Measurements from ENCODE around the gene TEX261.
A peak's percentile ranks its signal among the peaks of the same experiment; 100 is the strongest.
"Not testable (repeated sequence)": the region's sequence is repeated elsewhere in the genome, so short reads cannot be mapped to it uniquely, and the experiment has no call there.

Gene TEX261

DNA sequence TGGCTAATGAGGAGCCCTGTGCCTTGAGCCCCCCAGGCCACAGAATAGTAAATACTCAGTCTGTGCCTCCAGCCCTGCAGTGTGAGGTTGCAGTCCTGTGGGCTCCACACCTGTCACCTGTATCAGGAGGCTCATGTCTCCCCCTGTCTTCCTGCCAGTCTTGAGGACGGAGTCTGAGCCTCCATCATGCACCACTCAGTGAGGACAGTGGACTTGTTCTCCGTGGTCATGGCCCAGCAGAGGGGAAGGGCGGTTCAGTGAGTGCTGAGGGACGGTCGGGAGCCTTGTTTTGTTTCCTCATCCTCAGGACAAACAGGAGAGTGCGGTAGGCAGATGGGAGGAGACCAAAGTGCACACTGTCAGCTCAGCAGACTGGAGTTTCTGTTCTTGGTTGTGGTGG lies 17.1 kb upstream of the TEX261 start:
- DNase-seq; H2BK15ac ChIP-seq (ENCODE audit: low read depth, poor library complexity, severe bottlenecking); H2AFZ ChIP-seq (ENCODE audit: low read depth, low read length); H2BK120ac ChIP-seq (ENCODE audit: low read depth, low read length); H4K8ac ChIP-seq (ENCODE audit: low read length); H3K14ac ChIP-seq (ENCODE audit: low read length in 2 of 2); H3K4me3 ChIP-seq (ENCODE audit: insufficient read depth in 1 of 2, low read depth in 1 of 2, low read length in 2 of 2); H3K4me1 ChIP-seq (ENCODE audit: control insufficient read depth, insufficient read depth, low read depth, low read length); H2BK12ac ChIP-seq (ENCODE audit: low read length in 2 of 2); H2AK5ac ChIP-seq (ENCODE audit: low read length, severe bottlenecking); H4K91ac ChIP-seq (ENCODE audit: low read length); H3K36me3 ChIP-seq (ENCODE audit: control insufficient read depth in 1 of 2, insufficient read depth in 2 of 2, low read depth in 1 of 2, low read length in 2 of 2); H3K23ac ChIP-seq (ENCODE audit: low read length in 2 of 2); H3K4me2 ChIP-seq (ENCODE audit: low read length, poor library complexity, severe bottlenecking); H3K9me3 ChIP-seq (ENCODE audit: control insufficient read depth, low read length); H3K79me1 ChIP-seq (replicated peaks; ENCODE audit: low read length, poor library complexity, severe bottlenecking); H2BK5ac ChIP-seq (ENCODE audit: low read depth, low read length, poor library complexity, severe bottlenecking); H3K27ac ChIP-seq (ENCODE audit: low read length, poor library complexity, severe bottlenecking); H3K4ac ChIP-seq (ENCODE audit: low read depth in 1 of 2, low read length in 2 of 2); H3K18ac ChIP-seq (ENCODE audit: low read depth in 1 of 2, low read length in 2 of 2); H3K9ac ChIP-seq (ENCODE audit: low read length): not testable (repeated sequence)
- 32% methylated on average over 6 of the region's 6 CpGs for WGBS
- peaks cover 5 to 19% of the 10 kb centered on the region in 2 experiments for H3K27me3 ChIP-seq (ENCODE audit: control insufficient read depth in 1 of 2, insufficient read depth in 1 of 2, low read length in 2 of 2)

- no peak overlapping the region for H3K18ac ChIP-seq (ENCODE audit: low read depth in 1 of 2, low read length in 2 of 2)
- no peak overlapping the region for H3K4me3 ChIP-seq (ENCODE audit: insufficient read depth in 1 of 2, low read depth in 1 of 2, low read length in 2 of 2)
- H3K4me1 ChIP-seq (ENCODE audit: control insufficient read depth, insufficient read depth, low read depth, low read length): peaks cover 1% of the 10 kb centered on the region
- 95% methylated on average over 13 of the region's 13 CpGs for WGBS
- H2BK5ac ChIP-seq (ENCODE audit: low read depth, low read length, poor library complexity, severe bottlenecking): no peak overlapping the region
- no peaks in the 10 kb centered on the region for H3K36me3 ChIP-seq (ENCODE audit: control insufficient read depth in 1 of 2, insufficient read depth in 2 of 2, low read depth in 1 of 2, low read length in 2 of 2)
- no peak overlapping the region for H3K4me2 ChIP-seq (ENCODE audit: low read length, poor library complexity, severe bottlenecking)
- H3K14ac ChIP-seq (ENCODE audit: low read length in 2 of 2): no peak overlapping the region
- H3K4ac ChIP-seq (ENCODE audit: low read depth in 1 of 2, low read length in 2 of 2): no peak overlapping the region
- no peak overlapping the region for H4K91ac ChIP-seq (ENCODE audit: low read length)
- peaks cover 10 to 38% of the 10 kb centered on the region in 2 experiments for H3K27me3 ChIP-seq (ENCODE audit: control insufficient read depth in 1 of 2, insufficient read depth in 1 of 2, low read length in 2 of 2)
- H3K79me1 ChIP-seq (replicated peaks; ENCODE audit: low read length, poor library complexity, severe bottlenecking): no peaks in the 10 kb centered on the region
- H3K9ac ChIP-seq (ENCODE audit: low read length): no peak overlapping the region
- H3K23ac ChIP-seq (ENCODE audit: low read length in 2 of 2): no peak overlapping the region
- no peak overlapping the region for H2BK120ac ChIP-seq (ENCODE audit: low read depth, low read length)
- H4K8ac ChIP-seq (ENCODE audit: low read length): no peak overlapping the region
- no peak overlapping the region for H2BK12ac ChIP-seq (ENCODE audit: low read length in 2 of 2)
- H3K27ac ChIP-seq (ENCODE audit: low read length, poor library complexity, severe bottlenecking): no peak overlapping the region
- H2AK5ac ChIP-seq (ENCODE audit: low read length, severe bottlenecking): no peak overlapping the region
- no peaks in the 10 kb centered on the region for H3K9me3 ChIP-seq (ENCODE audit: control insufficient read depth, low read length)
- no peak overlapping the region for H2AFZ ChIP-seq (ENCODE audit: low read depth, low read length)
- H2BK15ac ChIP-seq (ENCODE audit: low read depth, poor library complexity, severe bottlenecking): no peak overlapping the region
- DNase-seq: no peak
Observed at GRCh38 chr2:71008342-71008741, 13.7 kb upstream of the TEX261 start.

GRCh38 chr2:71006955-71007799 lies 12.5 kb upstream of the TEX261 start:
- no peak for DNase-seq
- H3K4me3 ChIP-seq (ENCODE audit: insufficient read depth in 1 of 2, low read depth in 1 of 2, low read length in 2 of 2): no peak overlapping the region
- no peak overlapping the region for H4K91ac ChIP-seq (ENCODE audit: low read length)
- no peak overlapping the region for H2AK5ac ChIP-seq (ENCODE audit: low read length, severe bottlenecking)
- no peak overlapping the region for H3K14ac ChIP-seq (ENCODE audit: low read length in 2 of 2)
- H3K27ac ChIP-seq (ENCODE audit: low read length, poor library complexity, severe bottlenecking): no peak overlapping the region
- peaks cover 1% of the 10 kb centered on the region for H3K4me1 ChIP-seq (ENCODE audit: control insufficient read depth, insufficient read depth, low read depth, low read length)
- WGBS: 65% methylated on average over 5 of the region's 5 CpGs
- H3K23ac ChIP-seq (ENCODE audit: low read length in 2 of 2): no peak overlapping the region
- H3K4ac ChIP-seq (ENCODE audit: low read depth in 1 of 2, low read length in 2 of 2): no peak overlapping the region
- H2BK120ac ChIP-seq (ENCODE audit: low read depth, low read length): no peak overlapping the region
- H3K36me3 ChIP-seq (ENCODE audit: control insufficient read depth in 1 of 2, insufficient read depth in 2 of 2, low read depth in 1 of 2, low read length in 2 of 2): no peaks in the 10 kb centered on the region
- H3K9me3 ChIP-seq (ENCODE audit: control insufficient read depth, low read length): no peaks in the 10 kb centered on the region
- peak overlapping the region; percentile 9 for H4K8ac ChIP-seq (ENCODE audit: low read length)
- no peak overlapping the region for H3K9ac ChIP-seq (ENCODE audit: low read length)
- H3K4me2 ChIP-seq (ENCODE audit: low read length, poor library complexity, severe bottlenecking): no peak overlapping the region
- H2BK12ac ChIP-seq (ENCODE audit: low read length in 2 of 2): no peak overlapping the region
- H3K79me1 ChIP-seq (replicated peaks; ENCODE audit: low read length, poor library complexity, severe bottlenecking): no peaks in the 10 kb centered on the region
- H2AFZ ChIP-seq (ENCODE audit: low read depth, low read length): no peak overlapping the region
- peak overlapping the region in 1 of 2 experiments; percentile 2 for H3K18ac ChIP-seq (ENCODE audit: low read depth in 1 of 2, low read length in 2 of 2)
- no peak overlapping the region for H2BK15ac ChIP-seq (ENCODE audit: low read depth, poor library complexity, severe bottlenecking)
- no peak overlapping the region for H2BK5ac ChIP-seq (ENCODE audit: low read depth, low read length, poor library complexity, severe bottlenecking)
- H3K27me3 ChIP-seq (ENCODE audit: control insufficient read depth in 1 of 2, insufficient read depth in 1 of 2, low read length in 2 of 2): peaks cover 15 to 38% of the 10 kb centered on the region in 2 experiments

- H3K4me1 ChIP-seq (ENCODE audit: control insufficient read depth, insufficient read depth, low read depth, low read length): peaks cover 2% of the 10 kb centered on the region
- H3K4ac ChIP-seq (ENCODE audit: low read depth in 1 of 2, low read length in 2 of 2): no peak overlapping the region
- WGBS: 100% methylated on average over 1 of the region's 2 CpGs
- peaks cover 20 to 30% of the 10 kb centered on the region in 2 experiments for H3K27me3 ChIP-seq (ENCODE audit: control insufficient read depth in 1 of 2, insufficient read depth in 1 of 2, low read length in 2 of 2)
- H3K9ac ChIP-seq (ENCODE audit: low read length): no peak overlapping the region
- no peak overlapping the region for H2BK120ac ChIP-seq (ENCODE audit: low read depth, low read length)
- H3K4me3 ChIP-seq (ENCODE audit: insufficient read depth in 1 of 2, low read depth in 1 of 2, low read length in 2 of 2): no peak overlapping the region
- no peak overlapping the region for H3K14ac ChIP-seq (ENCODE audit: low read length in 2 of 2)
- H3K36me3 ChIP-seq (ENCODE audit: control insufficient read depth in 1 of 2, insufficient read depth in 2 of 2, low read depth in 1 of 2, low read length in 2 of 2): no peaks in the 10 kb centered on the region
- no peak overlapping the region for H3K4me2 ChIP-seq (ENCODE audit: low read length, poor library complexity, severe bottlenecking)
- no peak overlapping the region for H4K91ac ChIP-seq (ENCODE audit: low read length)
- no peaks in the 10 kb centered on the region for H3K9me3 ChIP-seq (ENCODE audit: control insufficient read depth, low read length)
- no peak overlapping the region for H2AK5ac ChIP-seq (ENCODE audit: low read length, severe bottlenecking)
- H3K27ac ChIP-seq (ENCODE audit: low read length, poor library complexity, severe bottlenecking): no peak overlapping the region
- H3K18ac ChIP-seq (ENCODE audit: low read depth in 1 of 2, low read length in 2 of 2): no peak overlapping the region
- no peak overlapping the region for H2BK15ac ChIP-seq (ENCODE audit: low read depth, poor library complexity, severe bottlenecking)
- H2BK5ac ChIP-seq (ENCODE audit: low read depth, low read length, poor library complexity, severe bottlenecking): no peak overlapping the region
- DNase-seq: no peak
- H4K8ac ChIP-seq (ENCODE audit: low read length): no peak overlapping the region
- no peak overlapping the region for H3K23ac ChIP-seq (ENCODE audit: low read length in 2 of 2)
- H3K79me1 ChIP-seq (replicated peaks; ENCODE audit: low read length, poor library complexity, severe bottlenecking): no peaks in the 10 kb centered on the region
- H2AFZ ChIP-seq (ENCODE audit: low read depth, low read length): no peak overlapping the region
- H2BK12ac ChIP-seq (ENCODE audit: low read length in 2 of 2): no peak overlapping the region
Observed at GRCh38 chr2:71006323-71006722, 11.7 kb upstream of the TEX261 start.

Measured in mesenchymal stem cell (in vitro differentiated cells and primary cell).